Measurements from ENCODE around the gene CBY3. TPM values are rescaled to one million over a fixed set of nuclear protein-coding genes. Genes with fewer than 3 reads are reported as not detected.
A peak's percentile ranks its signal among the peaks of the same experiment; 100 is the strongest.
"Not testable (repeated sequence)": the region's sequence is repeated elsewhere in the genome, so short reads cannot be mapped to it uniquely, and the experiment has no call there.

Gene CBY3
- not detected for total RNA-seq
- long read RNA-seq, partial matches to known transcripts = 0 of 1 reads
- long read RNA-seq, other reads (novel, unspliced or antisense) = 1 of 1 reads

DNA sequence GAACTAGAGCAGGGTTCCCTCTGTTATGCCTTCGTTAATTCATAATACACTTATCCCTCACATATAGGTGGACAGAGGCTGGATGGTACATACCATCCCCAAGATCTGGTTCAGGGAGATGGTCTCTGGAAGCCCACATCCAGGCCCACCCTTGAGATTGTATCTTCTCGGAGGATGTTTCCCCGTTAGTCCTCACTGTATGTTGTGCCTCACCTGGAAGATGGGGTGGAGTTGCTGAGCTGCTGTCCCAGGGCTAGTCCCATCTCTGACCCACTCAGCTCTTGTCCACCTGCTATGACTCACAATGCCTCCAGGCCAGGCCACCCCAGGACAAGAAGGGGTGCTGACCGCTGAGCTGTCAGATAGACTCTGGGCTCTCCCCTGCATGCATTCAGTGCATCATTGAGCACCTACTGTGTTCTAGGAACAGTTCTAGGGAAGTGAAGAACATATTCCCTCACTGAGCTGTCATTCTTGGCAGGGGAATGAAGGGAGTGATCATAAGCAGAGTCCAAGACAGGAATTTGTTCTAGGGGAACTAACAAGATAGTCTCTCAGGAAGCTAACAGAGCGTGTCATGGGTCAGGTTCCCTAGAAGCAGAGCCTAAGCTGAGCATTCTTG is at the start of gene CBY3:
Gene CBY3, minus strand, starts transcription at position 255 of the 622 bp plus-strand sequence. Its CDS starts 116 bp downstream, at position 139.
- no peak for DNase-seq (ENCODE audit: low spot score)

DNA sequence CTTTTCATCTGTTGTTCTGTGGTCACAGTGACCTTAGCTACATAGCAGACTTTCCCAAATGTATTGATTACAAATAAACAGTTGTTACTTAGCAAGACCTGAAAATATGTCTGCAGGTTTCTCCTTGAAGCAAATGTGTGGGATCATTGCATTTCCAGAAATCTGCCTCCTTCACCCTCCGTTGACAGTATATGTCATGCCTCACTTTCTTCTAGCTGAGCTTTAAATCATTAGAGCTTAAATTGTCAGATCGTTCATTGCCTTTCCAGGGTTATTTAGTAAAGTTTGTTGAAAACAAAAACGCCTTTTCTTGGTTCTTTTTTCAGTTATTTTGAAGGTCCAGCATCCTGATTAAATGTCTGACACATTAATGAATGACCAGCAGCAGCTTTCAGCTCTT is 49.5 kb upstream of the CBY3 start:
- no peak for DNase-seq (ENCODE audit: low spot score)

DNA sequence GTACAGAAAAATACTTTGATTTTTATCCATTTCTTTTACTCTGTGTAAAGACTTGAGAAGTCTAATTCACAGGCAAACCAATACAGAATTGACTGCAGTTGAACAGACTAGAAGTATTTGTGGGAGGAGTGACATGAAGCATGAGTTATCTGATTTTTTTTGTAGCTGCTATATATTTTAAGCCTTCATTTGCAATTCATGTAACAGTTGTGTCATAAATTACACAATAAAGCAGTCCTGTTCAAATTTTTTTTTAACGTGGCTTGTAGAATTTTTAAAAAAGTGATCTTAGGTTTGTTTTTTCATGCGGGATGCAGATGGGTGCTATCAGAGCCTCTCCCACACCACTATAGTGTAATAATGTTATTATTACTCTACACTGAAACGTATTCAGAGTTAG is 48.9 kb upstream of the CBY3 start:
- DNase-seq (ENCODE audit: low spot score) = no peak

DNA sequence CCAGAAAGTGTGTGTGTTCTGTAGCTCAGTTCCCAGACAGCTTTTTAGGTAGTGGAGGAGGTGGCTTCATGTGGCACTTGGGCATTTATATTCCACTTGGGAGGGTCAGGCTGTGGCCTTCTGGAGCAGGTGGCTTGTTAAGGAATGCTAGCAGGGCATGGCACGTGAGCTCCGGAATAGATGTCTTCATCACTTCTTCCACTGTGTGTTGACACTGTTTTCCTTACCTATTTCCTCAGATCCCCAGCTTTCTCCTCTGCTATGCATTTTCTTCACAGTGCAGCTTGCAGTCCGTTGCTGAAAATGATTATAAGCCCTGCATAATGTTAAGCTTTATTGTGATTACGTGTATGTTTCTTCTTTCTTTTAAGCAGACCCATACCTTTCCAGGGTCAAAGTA is 48.5 kb upstream of the CBY3 start:
- DNase-seq (ENCODE audit: low spot score) = no peak

DNA sequence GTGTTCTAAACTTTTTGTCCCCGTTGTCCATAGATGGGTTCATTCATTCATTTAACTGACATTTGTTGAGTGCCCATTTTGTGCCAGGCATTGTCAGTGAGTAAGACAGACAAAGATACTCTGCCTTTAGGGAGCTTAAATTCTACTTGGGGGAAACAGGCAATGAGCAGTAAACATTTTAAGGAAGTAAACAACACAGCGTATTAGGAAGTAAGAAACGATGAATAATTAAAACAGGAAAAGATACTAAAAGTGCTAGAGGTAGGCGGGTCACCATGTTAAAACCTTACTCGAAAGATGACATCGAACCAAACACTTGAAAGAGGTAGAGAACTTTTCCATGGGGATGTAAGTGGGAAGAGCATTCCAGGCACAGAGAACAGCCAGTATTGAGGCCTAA is 46.3 kb upstream of the CBY3 start:
- no peak for DNase-seq (ENCODE audit: low spot score)

DNA sequence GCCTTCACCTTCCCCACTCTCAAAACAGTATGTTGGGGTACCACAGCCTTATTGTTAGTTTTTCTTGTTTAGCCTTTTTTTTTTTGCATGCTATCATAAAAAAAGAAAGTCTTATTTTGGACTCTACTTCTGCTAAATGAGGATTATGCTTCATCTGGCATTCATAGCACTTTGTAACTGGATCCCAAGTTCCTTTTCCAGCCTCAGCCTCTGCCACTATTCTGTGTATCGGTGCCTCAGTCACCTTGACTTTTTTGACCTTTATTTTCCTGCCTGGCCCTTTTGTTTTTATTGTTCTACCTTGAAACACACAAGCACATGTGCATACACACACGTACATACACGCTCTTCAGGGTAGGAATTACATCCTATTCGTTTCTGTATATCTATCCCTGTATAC is 43.3 kb upstream of the CBY3 start:
- no peak for DNase-seq (ENCODE audit: low spot score)

DNA sequence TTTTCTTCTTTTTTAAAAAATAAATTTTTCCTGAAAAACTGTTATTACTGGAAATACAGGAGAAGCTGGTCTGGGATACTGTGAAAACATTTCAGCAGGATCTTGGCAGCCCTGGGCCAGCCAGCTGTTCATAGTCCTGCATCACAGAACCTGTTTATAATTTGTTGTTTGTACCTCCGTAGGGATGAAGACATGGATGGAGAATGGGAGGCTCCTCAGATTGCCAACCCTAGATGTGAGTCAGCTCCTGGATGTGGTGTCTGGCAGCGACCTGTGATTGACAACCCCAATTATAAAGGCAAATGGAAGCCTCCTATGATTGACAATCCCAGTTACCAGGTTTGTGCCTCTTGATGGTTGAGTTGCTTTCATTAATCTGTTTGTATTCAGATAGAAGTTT is 39.4 kb upstream of the CBY3 start:
- no peak for DNase-seq (ENCODE audit: low spot score)

DNA sequence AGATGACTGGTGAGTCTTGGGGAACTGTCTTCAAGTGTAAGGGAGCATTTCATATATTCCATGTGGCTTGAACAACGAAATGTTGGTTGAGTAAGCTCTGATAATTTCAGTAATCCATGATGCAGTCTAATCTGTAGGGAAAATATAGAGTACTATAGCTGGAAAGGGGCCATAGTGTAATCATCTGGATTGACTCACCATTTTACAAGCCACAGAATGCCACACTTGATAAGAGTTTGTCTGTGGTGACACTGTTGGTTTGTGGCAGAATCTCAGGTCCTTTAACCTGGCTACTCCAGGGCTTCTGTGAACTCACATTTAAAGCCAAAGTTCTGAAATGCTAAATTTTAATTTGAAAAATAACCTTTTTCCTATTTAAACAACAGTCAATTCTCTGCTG is 35.5 kb upstream of the CBY3 start:
- DNase-seq (ENCODE audit: low spot score) = no peak

DNA sequence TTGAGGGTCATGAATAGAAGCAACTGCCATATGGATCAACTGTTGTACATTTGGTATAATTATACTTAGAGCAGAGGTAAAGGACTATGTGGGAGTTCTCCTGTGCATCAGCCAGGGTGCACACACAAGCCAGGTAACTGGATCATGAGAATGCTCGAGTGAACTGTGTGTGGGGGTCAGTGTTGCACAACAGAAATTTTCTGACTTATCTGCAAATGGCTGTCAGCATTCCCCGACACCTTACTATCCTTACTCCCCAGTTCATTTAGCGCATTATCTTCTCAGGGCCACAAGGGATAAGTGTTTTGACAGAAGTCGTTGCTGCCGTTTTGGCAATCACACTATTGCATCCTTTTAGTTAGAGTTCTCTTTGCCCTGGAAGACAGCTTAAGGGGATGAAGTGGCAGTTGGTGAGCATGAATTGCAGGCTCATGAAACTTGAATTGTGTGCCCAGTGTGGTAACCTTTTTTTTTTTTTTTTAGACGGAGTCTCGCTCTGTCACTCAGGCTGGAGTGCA is 19.6 kb upstream of the CBY3 start:
- no peak for DNase-seq (ENCODE audit: low spot score)

DNA sequence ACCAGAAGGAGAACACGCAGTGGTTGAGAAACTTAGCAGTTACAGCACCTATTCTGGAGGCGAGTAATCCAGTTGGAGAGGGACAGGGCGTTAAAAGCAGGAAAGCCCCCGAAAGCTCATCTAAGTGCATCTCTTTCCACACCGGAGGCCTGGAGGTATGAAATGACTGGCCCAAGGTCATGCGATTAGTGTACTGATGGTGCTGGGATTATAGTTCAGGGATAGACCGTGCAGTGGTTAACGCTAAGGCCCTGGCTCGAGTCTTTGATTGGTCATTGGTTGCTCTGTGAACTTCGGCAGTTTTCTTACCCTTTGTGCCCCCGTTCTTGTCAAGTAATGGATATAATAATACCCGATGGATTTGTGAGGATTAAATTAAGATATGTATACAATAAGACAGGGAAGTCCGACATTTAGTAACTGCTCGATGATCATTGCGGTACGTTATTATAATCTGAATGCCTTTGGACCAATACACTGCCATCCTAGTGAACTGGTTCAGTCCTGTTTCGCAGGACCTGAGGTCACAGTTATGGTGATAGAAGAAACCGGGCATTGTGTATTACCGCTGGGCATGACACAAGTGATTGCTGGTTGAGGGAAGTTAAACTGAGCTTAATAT is 18.9 kb upstream of the CBY3 start:
- no peak for DNase-seq (ENCODE audit: low spot score)

DNA sequence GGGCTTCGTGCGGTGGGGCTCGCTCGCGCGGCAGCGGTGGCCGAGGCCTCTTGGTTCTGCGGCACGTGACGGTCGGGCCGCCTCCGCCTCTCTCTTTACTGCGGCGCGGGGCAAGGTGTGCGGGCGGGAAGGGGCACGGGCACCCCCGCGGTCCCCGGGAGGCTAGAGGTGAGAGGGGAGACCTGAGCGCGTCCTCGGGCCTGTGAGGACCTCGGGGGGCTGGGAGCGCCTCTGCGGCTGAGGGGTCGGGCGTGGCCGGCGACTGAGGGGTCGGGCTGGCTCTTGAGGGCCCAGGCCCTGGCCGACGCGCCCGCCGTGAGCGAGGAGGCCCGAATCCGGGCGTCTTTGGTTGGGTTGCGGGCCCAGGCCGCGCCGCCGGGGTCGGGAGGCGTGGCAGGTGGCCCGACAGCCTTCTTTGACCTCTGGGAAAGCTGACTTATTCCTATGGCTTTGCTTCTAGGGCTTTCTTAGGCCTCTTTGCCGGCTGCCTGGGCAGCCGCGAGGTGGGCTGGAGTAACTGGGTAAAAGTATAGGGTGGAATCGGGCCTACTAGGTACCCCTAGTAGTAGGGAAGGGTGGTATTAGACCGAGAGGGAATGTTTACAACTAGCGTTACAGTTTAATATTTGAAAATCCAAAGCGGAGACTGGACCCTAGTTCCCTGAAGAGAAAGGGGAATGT is 18.2 kb upstream of the CBY3 start, which contains the start of gene CANX:
Gene CANX, plus strand, starts transcription at position 33 of the 681 bp plus-strand sequence. CDS start 6,715 bp downstream, outside the sequence.
- no peak for DNase-seq (ENCODE audit: low spot score)

DNA sequence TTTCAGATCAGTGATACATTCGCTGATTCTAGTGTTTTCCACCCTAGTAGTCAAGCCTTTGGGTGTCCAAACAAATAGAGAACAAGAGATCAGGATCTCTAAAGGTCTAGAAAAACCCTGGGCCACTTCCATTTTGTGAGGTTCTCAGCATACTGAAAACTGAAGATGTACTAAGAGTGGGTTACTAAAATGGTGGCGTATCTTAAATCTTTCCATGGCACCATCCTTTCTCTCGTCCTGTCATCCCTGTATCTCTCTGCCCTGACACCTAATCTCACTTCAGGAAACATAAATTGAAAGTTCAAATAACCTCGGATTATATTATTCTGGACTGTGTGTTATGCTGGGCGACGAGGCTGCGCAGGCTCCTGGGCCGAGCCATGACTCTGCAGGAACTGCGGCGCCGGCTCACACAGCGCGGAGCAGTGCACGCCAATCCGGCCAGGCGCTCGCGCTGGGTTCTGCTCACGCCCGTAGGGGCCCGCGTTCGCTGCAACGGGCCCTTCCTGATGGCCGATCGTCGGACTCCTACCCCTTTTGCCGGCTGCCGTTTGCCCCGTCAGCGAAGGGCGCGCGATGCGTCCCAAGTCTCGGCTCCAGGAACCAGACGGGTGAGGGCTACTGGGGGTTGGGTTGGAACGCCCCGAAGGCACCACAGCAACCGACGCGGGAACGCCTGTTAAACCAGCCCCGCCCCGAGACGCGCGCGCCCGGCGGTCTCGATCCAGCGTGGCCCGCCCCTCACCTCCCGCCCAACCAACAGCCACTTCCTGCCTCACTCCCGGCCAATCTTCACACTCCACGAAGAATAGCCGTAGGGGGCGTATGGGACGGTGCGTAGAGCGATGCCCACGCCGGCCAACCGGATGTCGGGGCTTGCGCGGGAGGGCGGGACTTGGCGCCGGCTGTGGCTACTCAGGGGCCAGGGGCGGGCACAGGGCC is 17.4 kb upstream of the CBY3 start:
- DNase-seq (ENCODE audit: low spot score) = peak; percentile 100

DNA sequence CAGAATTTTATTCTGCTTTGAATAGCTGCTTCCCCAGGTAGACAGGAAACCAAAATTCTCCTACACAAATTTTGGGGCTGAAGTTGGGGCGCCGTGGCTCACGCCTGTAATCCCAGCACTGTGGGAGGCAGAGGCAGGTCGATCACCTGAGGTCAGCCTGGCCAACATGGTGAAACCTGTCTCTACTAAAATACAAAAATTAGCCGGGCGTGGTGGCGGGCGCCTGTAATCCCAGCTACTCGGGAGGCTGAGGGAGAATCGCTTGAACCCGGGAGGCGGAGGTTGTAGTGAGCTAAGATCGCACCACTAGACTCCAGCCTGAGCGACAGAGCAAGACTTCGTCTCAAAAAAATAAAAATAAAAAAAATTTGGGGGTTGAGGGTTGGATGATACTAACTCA is 16.7 kb upstream of the CBY3 start:
- not testable (repeated sequence) for DNase-seq (ENCODE audit: low spot score)

DNA sequence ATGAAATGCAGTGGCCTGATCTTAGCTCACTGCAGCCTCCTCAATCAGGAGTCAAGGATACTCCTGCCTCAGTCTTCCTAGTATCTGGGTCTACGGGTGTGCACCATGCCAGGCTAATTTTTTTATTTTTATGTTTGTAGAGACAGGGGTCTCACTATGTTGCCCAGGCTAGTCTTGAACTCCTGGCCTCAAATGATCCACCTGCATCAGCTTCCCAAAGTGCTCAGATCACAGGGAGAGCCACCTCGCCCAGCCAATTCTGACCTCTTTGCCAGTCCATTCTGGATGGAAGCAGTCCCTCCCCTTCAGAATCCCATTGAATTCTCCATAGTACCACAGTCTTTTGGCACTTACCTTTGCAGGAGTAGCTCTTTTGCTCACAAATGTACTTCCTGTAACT is 16.3 kb upstream of the CBY3 start:
- DNase-seq (ENCODE audit: low spot score) = no peak

DNA sequence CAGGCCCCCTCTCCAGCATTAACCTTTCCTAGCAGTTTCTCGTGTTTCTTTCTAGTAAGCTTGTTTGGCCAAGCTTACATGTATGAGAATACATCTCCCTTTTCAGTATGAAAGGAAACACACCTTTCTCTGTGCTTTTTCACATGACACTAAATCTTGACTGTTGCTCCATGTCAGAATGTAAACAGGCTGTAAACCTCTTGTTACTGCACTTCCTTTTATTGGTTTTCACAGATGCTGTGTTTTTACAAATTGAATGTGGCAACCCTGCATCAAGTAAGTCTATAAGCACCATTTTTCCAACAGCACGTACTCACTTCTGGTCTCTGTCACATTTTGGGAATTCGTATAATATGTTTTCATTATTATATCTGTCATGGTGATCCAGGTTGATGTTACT is 15.8 kb upstream of the CBY3 start:
- DNase-seq (ENCODE audit: low spot score) = no peak

DNA sequence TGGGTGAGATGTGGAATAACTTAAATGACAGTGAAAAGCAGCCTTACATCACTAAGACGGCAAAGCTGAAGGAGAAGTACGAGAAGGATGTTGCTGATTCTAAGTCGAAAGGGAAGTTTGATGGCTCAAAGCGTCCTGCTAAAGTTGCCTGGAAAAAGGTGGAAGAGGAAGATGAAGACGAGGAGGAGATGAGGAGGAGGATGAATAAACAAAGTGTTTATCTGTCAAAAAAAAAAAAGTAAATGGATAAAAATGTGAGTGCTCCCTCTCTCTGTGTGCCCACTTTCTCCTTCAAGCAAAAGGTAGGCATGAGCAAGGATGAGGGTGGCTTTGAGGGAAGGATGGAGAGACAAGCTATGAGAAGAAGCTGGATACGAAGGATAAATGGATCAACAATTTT is 13.7 kb upstream of the CBY3 start:
- no peak for DNase-seq (ENCODE audit: low spot score)

DNA sequence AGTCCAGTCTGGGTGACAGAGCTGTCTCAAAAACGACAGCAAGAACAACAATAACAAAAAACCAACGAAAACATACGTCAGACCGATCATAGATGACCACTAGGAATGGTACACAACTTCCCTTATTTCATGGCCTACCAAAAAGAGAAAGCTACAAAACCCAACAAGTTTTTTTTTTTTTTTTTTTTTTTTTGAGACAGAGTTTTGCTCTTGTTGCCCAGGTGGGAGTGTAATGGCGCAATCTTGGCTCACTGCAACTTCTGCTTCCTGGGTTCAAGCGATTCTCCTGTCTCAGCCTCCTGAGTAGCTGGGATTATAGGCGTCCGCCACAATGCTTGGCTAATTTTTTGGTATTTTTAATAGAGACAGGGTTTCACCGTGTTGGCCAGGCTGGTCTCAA is 8.4 kb upstream of the CBY3 start:
- not testable (repeated sequence) for DNase-seq (ENCODE audit: low spot score)

DNA sequence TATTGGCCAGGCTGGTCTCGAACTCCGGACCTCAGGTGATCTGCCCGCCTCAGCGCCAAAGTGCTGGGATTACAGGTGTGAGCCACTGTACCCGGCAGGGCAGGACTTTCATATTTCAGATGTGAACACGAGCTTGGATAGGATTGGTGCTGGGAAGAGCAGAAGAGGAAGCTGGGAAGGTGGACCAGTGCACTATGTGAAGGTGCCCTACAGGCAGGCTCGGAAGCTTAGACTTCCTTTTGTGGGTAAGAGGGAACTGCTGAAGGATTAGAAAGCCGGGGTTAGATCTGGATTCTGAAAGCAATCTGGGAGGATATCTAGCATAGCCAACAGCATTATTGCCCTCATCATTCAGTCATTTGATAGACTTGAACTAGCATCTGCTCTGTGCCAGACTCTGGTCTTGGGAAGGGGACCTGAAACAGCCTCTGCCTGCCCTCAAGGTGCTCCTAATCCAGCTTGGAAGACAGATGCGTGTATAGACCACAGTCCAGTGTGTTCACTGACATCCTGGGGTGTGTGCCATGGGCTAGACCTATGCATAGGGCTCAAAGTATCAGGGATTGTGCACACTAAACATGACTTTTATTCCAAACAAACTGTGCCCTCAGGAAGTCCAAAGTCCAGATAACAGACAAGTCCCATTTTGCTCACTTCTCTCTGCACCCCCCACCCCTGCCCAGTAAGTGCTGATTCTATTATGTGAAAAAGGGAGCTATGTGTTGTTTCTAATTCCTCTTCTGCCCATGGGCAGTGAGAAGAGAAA is 637 bp downstream of the CBY3 start:
- DNase-seq (ENCODE audit: low spot score) = no peak

DNA sequence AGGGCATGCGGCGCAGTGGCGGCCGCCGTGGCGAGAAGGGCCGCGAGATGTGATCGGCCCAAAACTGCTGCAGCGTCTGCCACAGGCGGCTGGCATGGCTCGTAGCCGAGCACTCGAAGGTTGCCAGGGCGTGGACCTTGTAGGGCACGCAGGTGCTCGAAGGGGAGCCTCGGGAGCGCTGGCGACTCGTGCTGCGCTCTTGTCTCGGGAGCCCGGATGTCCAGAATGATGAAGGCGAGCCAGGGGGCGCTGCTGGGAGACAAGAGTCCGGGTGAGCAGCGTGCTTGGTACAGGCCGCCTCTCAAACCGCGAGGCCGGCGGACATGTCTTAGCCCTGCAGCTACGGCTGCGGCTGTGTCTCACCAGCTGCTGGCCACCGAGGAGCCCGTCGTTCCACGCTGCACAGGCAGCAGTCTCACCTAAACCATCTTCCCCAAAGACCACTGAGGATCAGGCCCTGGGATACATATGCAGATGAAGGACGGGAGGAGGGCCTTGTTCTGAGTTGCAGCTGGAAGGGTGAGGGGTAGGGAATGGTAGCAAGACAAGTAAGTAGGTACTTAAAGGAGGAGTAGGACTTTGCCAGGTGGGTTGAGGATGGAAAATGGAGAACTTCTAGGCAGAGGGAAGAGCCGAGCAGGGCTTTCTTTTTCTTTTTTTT is 1.7 kb downstream of the CBY3 start:
- peak; percentile 91 for DNase-seq (ENCODE audit: low spot score)

Measured in mesenteric fat pad (tissue), 1 donor.